Head of caudate nucleus (tissue), 42 donors: ENCODE measurements around the gene SLC13A4.
A peak's percentile ranks its signal among the peaks of the same experiment; 100 is the strongest.
"Not testable (repeated sequence)": the region's sequence is repeated elsewhere in the genome, so short reads cannot be mapped to it uniquely, and the experiment has no call there.

ENCODE experiments used
- DNase-seq, 42 donors: peaks; one replicate each; pipeline versions ENCODE4 v3.0.0 to v3.0.0-alpha.2; 2020 to 2021; ENCODE audit warnings: mixed read lengths in 7 of 42
- intact Hi-C: fragments of 100-400 bp; cut with DNase I; formaldehyde crosslinking; loops from one replicate; pipeline ENCODE4 v1.15.0; 2022

The SLC13A4 gene

DNA sequence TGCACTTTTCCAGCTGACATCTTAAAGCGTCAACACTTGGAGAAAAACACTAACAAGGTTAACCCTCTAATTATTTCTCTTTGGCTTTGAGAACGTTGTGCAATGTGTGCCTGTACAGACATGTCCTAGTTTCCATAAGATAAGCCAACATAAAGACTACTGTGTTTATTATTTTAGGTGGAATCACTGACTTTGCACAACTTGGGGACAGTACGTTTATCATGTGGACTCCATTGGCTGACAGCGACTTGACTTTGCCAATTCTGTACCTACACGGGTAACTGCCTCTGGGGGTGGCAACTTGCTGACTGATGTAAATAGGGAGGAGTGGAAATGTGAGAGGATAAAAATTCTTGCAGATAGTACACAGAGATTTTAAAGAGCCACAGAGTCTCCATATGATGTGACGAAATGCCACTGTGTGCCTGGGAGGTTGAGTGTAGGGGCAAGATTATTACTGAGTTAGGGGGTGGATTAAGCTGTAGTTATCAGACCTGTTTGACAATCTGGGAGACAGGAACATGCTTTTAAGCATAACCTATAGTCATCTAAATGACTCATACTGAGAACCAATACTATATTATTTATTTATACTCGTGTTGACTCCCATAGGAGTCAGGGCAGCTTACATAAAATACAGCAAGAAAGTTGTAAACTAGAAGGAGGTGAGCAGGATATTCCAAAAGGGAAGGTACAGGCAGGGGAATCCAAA is 21.0 kb downstream of the SLC13A4 start:
- DNase-seq, result no peak
- intact Hi-C loops, result no loop called here

DNA sequence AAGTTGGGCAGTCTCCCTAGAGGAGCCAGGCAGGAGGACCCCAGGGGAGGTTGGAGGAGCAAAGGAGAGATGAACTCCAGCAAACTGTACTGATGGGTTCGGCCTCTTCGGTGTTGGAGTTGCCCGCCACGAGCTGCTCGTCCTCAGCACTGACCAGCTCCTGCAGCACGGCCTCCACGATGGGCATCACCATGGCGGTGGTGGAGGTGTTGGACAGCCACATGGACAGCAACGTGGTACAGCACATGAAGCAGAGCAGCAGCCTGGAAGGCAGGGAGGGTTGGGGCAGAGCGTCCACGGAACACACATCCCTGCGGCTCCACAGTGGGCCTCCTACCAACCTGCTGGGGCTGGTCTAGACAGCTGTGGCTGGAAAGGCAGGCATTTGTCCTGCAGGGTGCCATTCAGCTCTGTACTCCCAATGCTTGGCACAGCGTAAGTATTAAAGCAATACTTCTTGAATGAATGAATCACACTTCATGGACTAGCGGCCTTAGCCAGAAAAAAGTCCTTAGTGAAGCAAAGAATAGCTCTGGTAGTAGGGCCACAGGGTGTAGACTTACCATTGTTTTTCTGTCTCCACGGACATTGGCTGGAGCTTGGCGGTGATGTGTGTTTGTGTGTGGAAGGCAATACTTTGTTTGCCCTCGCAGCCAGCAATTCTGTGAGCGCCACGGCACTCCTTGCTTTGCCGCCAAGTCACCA is 21.8 kb downstream of the SLC13A4 start:
- intact Hi-C loops, result no loop called here
- DNase-seq, result no peak

DNA sequence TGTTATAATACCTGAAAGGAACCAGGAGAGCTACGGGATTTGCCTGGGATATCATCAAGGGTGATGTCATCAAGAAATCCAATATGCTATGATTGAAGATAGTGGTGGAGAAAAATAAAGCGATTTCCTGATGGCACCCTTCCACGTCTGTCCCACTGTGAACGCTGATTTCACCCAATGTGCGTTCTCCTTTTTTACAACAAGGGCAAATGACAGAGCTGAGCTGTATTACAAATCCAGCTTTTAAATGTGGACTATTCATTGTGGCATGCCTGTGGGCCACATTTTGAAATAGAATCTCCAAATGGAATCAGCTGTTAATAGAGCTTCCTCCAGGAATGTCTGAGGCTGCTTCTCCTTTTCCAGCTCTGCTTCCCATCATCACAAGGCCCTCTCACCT is 23.3 kb downstream of the SLC13A4 start:
- no peak for DNase-seq
- intact Hi-C loops, result no loop called here

- intact Hi-C loops, result no loop called here
- no peak for DNase-seq
Observed at GRCh38 chr7:135704074-135704473, 23.9 kb downstream of the SLC13A4 start.

GRCh38 chr7:135697276-135698049 is 30.5 kb downstream of the SLC13A4 start:
- intact Hi-C loops, result no loop called here
- DNase-seq, result no peak

- intact Hi-C loops, result no loop called here
- DNase-seq, result no peak
Observed at GRCh38 chr7:135693558-135693957, 34.4 kb downstream of the SLC13A4 start.

- intact Hi-C loops, DNase-seq: not testable (repeated sequence)
Observed at GRCh38 chr7:135692606-135693005, 35.4 kb downstream of the SLC13A4 start.

GRCh38 chr7:135692055-135692454 is 35.9 kb downstream of the SLC13A4 start:
- no peak for DNase-seq
- intact Hi-C loops, result no loop called here

DNA sequence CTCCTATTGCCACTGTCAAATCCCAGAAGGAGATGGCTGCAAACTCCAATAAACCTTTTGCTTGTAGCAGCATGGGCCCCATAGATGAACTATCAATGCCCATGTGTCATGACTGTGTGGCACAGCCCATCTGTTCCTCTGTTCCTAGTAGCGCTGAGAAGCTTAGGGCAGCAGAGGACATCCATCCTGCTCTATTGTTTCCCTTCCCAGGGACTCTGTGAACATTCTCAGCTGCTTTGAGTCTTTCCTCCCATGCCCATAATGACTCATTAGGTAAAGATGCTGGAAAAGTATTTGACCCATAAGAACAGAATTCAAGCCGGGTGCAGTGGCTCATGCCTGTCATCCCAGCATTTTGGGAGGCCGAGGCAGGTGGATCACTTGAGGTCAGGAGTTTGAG is 37.4 kb downstream of the SLC13A4 start:
- DNase-seq, result no peak
- intact Hi-C loops, result no loop called here

DNA sequence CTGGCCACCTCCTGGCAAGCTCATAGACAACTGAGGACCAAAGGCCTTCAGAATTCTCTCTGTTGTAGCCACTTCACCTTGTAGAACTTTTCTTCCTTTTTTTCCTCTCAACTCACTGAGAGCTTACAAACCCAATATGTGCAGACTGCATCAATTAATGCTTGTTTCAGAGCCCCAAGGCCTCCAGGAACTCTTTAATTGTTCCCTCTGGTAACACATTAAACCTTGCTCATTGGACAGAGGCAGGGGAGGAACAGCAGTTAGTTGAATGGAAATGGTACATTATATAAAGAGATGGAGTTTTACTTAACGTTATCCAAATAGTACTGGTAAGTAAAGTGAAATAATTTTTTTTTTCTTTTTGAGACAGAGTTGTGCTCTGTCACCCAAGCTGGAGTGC is 40.5 kb downstream of the SLC13A4 start:
- no peak for DNase-seq
- intact Hi-C loops, result no loop called here

GRCh38 chr7:135685306-135686084 is 42.5 kb downstream of the SLC13A4 start:
- intact Hi-C loops, result no loop called here

DNA sequence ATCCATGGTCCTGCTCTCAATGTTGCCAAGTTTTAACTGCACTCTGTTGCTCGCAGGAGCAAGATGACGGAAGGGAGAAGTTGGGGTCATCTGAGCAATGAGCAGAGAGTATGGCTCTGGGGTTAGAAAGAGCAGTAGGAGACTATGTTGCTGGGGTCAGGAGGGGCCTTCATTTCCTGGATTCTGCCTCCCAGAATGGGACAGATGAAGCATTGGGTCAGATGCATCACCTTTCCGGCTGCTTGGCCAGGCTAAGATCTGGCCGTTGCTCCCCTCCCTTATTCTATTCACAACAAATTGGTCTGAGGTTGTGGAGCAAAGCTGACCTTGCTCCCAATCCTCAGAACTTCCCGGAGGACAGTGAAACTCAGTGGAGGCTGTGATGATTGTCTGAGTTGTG is 43.3 kb downstream of the SLC13A4 start:
- intact Hi-C loops, result no loop called here

More at GRCh38 chr7:135685306-135686084, 42.5 kb downstream of the SLC13A4 start:
- no peak for DNase-seq

GRCh38 chr7:135684136-135684535 is 43.9 kb downstream of the SLC13A4 start:
- intact Hi-C loops, result no loop called here
- no peak for DNase-seq

More for the DNA sequence above, 43.3 kb downstream of the SLC13A4 start:
- no peak for DNase-seq

DNA sequence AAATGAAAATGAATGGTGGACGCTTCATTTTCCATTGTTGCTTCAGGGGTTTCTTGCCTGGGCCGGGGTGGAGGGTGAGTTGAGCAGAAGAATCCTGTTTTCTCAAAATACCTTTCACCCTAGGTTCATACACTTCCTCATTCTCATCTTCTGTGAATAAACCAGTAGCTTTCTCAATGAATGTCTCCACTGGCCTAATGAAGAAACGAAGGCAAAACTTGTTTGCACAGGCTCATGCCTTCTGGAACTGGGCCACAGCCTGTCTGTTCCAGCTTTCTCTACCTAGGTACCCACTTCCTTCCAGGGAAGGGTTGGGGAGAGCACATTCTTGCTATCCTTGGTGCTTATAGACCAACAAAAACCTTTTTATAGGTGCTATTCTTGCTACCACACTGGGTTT is 44.4 kb downstream of the SLC13A4 start:
- intact Hi-C loops, result no loop called here
- no peak for DNase-seq

DNA sequence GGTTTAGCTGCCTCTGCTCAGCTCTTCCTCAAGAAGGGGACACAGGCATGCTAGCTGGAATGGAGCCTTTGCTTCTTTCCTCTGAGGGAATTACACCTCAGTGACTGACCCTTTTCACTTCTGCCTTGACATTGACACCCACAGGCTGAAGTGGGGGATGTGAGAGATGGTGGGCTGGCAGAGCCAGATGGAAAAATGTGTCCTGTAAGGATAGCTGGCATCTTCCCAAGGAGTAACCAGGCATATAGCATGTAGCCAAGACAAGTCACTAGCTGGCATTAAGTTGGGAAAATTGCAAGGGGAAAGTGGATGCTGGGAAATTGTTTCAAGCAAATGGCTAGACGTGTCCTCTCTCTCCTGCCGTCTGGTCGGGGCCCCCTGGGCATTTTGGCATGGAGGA is 45.8 kb downstream of the SLC13A4 start:
- no peak for DNase-seq
- intact Hi-C loops, result no loop called here

DNA sequence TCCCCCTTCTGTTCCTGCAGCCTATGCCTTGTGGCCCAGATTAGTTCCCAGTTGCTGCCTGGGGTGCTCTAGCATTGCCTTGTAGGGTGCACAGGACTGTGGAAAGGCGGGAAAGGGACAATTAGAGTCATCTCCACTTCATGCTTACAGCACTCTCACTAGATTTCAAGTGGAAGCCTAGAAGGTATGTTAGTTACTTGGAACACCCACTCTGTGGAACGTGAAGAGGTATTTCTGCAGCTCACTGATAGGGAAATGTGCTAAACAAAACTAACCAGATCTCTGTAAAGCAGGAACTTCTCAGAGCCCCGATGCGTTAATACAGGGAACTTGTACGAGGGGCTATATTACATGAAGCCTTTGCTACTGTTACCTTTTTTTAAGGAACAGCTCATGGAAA is 46.2 kb downstream of the SLC13A4 start:
- DNase-seq, result no peak
- intact Hi-C loops, result no loop called here

GRCh38 chr7:135678612-135679575 is 49.1 kb downstream of the SLC13A4 start:
- peak in 4 of 42 donors; percentile 19 to 59 (median 38) for DNase-seq

DNA sequence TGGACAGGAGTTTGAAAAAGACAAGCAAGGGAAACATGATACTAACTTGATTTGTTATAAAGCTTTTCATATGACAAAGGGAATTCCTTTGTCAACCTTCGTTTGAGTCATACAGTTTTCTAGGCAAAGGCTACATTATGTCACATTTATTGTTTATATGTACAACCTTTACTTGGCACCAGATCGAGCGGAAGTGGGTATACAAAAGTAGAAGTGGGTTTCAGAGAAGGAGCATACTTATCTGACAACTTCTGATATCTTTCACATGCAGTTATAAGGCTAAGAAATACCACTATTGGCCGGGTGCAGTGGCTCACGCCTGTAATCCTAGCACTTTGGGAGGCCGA is 54.7 kb downstream of the SLC13A4 start:
- no peak for DNase-seq
- intact Hi-C loops, result no loop called here

More at GRCh38 chr7:135678612-135679575, 49.1 kb downstream of the SLC13A4 start:
- intact Hi-C loops, result no loop called here
